ENCODE data around the gene TUBG1.

The TUBG1 gene

DNA sequence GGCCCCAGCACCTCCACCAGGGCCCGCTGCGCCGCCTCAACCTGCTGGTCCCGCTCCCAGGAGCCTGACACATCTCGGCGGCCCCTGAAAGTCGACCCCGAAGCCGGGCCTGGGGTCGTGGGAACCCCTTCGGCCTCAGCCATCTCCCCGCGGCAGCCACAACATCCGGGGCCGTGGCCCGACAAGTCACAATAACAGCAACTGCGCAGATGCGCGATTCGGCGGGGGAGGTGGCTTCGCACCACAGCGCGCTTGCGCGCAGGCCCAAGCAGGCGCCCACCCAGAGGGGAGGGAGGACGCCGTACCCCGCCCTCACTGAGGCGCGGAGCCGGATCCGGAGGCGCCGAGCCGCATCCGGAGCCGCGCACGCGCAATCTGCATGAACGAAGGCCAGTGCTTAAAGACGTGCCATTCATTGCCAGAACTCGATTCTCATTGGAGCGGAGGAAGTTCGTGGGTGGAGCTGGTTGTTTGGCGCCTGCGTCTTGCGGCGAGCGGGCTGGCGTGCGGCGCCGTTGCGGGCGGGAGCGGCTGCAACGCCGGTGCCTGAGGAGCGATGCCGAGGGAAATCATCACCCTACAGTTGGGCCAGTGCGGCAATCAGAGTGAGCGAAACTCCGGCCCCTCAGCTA, at the start of gene TUBG1, which contains the start of gene RETREG3:
TSS of gene TUBG1 (plus strand) at position 502 of the 632 bp plus-strand sequence. CDS start at position 557, 55 bp downstream.
TSS of gene RETREG3 (minus strand) at position 193 of the 632 bp plus-strand sequence. CDS start at position 143, 50 bp downstream.
- peak; percentile 98 for DNase-seq

DNA sequence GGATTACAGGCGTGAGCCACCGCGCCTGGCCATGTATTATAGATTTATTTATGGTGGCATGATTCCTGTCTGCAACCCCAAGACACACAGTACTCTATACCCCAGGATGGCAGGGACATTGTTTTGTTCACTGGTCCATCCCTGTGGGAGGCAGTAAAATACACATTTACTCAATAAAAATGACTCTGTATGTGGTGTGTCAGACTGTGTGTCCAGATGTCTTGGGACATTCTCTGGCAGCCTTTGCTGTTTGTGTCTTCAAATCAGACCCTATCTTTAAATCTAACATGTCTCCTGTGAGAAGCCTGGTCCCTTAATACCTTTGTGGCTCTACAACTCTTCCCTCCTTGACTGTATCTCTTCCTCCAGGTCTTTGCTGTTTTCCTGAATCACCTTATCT, 49.2 kb upstream of the TUBG1 start:
- no peak for DNase-seq

DNA sequence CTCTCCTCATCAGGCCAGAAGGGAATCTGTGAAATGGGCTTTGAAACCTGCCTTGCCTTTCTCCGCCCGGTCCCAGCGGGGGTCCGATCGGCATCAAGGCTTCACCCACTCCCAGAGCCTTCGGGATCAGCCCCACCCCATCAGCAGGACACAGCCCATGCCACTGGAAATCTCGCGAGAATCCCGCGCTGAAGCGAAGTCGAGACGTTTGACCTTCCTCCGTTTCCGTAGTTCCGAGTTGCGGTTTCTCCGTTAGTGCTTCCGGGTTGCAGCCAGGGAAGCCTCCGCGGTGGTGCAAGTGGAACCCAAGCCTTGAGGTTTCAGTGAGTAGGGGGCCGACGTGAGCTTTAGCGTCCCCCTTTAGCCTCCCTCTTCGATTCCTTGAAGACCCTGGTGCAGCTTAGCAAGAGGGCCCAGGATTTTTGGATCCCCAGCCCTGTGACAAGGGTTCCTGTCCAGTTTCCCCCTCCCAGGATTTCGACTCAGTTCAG, 47.5 kb upstream of the TUBG1 start, which contains the start of gene COASY:
TSS of gene COASY (plus strand) at position 252 of the 491 bp plus-strand sequence. CDS start 475 bp downstream, outside the sequence.
- peak; percentile 94 for DNase-seq

DNA sequence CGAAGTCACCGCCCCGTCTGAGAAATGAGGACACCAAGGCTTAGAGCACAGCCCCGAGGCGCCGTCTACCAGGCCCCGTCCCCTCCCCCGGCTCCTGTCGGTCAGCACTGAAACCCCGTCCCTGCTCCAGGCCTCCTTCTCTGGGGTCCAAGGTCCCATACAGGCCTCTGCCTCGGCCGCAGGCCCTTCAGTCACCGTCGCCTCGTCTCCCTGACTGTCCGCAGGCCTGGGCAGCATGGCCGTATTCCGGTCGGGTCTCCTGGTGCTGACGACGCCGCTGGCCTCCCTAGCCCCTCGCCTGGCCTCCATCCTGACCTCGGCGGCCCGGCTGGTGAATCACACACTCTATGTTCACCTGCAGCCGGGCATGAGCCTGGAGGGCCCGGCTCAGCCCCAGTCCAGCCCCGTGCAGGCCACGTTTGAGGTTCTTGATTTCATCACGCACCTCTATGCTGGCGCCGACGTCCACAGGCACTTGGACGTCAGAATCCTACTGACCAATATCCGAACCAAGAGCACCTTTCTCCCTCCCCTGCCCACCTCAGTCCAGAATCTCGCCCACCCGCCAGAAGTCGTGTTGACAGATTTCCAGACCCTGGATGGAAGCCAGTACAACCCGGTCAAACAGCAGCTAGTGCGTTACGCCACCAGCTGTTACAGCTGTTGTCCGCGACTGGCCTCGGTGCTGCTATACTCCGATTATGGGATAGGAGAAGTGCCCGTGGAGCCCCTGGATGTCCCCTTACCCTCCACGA, 46.9 kb upstream of the TUBG1 start:
- no peak for DNase-seq

DNA sequence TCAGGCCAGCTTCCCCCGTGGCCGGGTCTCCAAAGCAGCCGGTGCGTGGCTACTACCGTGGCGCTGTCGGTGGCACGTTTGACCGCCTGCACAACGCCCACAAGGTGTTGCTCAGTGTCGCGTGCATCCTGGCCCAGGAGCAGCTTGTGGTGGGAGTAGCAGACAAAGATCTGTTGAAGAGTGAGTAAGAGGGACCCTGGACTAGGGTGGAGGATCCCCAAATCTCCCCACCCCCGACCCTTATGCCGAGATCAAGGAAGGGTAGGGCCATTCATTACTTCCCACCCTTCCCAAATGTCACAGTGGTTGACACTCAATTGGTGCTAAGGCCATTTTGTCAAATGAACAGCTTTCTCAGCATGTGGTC, 46.4 kb upstream of the TUBG1 start:
- no peak for DNase-seq

DNA sequence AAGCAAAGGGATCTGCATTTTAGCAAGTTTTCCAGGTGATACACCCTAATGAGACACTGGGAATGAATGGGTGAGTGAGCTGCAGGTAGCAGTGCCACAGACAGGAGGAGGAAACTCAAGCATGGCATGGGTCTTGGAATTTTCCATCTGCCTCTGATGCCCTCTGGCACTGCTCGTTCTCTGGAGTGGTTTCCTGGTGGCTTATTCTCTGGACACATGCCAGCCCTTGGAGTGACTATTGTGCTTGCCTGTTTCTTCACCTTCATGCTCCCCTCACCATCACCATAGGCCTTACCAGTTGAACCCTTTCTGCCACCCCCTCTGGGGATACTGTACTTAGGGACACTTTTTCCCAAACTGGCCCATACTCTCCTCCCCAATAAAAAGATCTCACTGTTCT, 45.9 kb upstream of the TUBG1 start:
- DNase-seq = no peak

DNA sequence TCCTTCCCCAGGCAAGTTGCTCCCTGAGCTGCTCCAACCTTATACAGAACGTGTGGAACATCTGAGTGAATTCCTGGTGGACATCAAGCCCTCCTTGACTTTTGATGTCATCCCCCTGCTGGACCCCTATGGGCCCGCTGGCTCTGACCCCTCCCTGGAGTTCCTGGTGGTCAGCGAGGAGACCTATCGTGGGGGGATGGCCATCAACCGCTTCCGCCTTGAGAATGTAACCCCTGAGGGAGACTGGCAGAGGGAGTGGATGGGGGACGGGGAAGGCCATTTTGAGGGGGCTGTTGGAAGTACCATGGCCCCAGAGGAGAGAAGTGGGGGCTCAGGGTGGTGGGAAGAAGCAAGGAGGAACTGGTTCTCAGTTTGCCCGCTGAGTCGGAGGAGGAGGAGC, 45.5 kb upstream of the TUBG1 start:
- no peak for DNase-seq

DNA sequence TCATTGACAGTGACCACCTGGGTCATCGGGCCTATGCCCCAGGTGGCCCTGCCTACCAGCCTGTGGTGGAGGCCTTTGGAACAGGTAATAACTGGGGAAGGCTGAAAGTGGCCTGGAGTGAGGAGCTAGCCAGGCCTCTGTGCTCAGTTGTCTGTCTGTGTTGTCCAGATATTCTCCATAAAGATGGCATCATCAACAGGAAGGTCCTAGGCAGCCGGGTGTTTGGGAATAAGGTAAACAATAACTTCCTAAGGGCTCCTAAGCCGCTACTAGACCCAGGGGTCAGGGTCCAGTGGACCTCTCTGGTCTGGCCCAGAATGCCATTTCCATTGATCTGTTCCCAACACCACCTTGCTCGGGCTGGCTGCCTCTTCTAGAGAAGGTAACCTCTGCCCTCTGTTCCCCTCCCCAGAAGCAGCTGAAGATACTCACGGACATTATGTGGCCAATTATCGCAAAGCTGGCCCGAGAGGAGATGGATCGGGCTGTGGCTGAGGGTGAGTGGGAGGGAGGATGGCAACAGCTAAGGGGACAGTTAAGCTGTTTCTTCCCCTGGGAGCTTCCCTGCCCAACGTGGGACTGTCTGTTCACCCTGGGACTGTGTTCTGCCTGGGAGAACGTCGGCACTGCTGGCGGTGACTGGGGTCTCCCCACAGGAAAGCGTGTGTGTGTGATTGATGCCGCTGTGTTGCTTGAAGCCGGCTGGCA, 44.5 kb upstream of the TUBG1 start:
- no peak for DNase-seq

DNA sequence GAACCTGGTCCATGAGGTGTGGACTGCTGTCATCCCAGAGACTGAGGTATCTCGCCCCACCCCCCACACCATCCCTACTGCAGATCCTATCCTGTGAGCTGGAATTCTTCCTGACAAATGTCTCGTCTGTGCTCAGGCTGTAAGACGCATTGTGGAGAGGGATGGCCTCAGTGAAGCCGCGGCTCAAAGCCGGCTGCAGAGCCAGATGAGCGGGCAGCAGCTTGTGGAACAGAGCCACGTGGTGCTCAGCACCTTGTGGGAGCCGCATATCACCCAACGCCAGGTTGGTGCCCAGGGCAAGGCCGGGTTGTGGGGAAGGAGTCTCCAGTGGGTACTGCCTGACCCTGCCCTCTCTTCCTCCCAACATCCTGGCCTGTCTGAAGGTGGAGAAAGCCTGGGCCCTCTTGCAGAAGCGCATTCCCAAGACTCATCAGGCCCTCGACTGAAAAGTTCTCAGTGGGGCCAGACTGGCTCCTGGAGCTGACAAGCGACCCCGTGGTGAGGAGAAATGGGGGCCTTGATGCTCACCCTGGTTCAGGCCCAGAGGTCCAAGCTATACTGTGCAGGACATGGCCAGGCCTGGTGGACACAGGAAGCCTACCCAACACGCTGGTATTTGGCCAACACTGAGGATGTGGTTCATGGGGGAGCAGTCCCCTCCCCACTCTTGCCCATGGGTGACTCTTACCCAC, 43.8 kb upstream of the TUBG1 start:
- DNase-seq = no peak

DNA sequence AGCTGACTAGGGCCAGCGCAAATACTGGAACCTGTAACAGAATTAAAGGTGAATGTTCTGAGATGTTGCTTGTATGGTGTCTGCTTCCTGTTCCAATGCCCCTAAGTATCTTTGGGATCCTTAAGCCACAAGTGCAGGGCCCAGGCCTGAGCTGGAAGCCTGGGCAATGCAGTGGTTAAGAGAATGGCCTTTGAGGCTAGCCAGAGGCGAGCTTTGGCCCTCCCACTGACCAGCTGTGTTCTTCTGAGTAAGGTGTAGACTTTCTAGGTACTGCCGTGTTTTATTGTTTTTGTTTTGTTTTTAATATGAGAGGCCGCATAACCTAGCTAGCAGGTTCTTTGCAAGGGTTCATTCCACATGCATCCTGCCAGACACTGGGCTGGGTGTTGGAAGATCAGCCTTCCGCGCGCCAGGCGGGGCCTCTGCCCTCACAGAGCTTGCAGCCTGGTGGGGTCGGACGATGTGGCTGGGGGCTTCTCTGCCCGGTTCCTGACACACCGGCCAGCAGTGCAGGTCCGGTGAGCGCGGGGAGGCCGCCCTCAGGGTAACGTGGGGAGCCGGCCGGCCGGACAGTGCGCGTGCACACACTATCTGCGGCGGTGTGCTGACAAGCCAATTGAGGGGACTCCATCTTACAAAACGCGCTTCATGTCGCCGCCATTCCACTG, 43.1 kb upstream of the TUBG1 start:
- DNase-seq = no peak

DNA sequence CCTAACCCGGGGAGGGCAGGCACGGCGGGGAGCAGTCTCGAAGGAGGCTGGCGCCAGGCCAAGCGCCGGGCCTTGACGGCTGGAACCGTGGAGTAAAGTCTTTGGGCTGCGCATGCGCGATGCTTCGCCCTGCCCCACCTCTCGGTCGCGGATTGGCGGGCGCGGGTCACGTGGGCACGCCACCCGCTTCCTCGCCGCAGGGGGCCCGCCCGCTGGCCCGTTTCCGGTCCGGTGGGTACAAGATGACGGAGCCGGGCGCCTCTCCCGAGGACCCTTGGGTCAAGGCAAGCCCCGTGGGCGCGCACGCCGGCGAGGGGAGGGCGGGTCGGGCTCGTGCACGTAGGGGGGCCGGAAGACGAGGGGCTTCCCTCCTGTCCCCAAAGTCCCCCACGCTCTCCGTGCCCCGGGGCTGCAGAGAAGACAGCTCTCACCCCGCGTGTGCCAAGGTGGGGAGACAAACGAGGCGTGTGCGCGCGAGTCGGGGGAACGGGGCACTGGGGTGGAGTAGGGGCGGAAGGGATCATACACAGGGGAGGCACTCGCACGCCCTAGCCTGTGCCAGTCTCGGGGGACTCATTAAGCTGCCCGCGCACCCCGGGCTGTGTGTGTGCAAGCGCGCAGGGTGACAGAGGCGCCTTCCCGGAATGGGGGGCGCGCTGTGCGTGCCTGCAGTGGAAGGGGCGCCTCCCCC, 42.5 kb upstream of the TUBG1 start, which contains the start of gene MLX:
TSS of gene MLX (plus strand) at position 218 of the 691 bp plus-strand sequence. CDS start at position 243, 25 bp downstream.
- DNase-seq = peak; percentile 77

DNA sequence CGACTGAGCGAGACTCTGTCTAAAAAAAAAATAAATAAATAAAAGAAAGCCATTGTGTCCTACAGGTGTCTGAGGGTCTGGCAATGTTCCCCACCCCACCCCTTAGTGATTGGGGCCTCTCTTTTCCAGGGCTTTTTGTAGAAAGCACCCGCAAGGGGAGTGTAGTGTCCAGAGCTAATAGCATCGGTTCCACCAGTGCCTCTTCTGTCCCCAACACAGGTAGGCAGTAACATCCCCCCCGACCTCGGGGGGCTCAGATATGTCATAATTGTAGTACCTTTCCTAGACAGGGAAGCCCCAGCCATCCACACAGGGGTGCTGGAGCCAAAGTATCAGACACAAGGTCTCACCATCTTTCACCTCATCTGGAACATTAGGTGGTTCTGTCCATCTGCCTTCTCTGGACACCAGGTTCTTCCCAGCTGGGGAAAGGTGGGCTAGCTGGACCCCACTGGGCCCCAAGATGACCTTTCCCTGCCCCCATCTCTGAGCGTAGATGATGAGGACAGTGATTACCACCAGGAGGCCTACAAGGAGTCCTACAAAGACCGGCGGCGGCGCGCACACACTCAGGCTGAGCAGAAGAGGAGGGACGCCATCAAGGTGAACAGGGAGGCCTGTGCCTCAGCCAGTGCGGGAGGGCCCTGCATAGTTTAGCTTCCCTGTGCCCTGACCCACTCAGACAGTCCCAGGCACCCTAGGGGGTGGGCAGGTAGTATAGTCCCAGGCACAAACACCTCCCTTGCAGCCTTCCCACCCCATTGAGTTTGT, 41.0 kb upstream of the TUBG1 start:
- no peak for DNase-seq

DNA sequence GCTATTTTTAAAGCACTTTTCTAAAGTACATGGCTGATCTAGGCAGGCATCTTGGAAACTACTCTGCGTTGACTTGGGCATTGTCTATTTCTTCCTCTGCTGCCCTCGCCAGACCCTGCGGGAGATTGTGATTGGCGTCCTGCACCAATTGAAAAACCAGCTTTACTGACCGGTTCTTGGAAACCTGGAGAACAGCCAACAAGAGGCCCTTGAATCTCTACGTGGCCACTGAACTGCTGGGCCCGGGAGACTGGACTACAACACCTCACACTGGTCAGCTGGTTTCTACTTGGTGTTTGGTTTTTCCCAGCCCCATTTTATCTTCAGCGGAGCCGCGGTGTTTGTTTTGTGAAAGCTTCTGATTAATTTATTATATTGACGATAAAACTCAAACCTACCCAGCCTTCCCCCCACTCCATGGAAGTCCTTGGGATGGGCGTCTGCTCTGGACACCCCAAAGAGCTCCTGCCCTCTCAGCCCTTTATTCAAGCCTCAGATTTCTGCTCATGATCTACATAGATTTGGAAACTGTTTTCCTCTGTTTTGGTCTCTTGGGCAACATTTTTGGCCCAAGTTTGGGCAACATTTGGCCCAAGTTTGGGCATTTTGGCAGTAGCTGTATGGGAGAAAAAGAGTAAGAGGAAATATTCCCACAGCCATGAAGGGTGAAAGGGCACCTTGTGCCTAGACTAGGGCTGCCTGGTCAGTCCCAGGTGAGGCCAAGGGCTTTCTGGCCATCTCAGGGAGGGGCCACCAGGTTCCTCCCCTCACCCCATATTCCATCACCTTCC, 37.9 kb upstream of the TUBG1 start:
- no peak for DNase-seq

DNA sequence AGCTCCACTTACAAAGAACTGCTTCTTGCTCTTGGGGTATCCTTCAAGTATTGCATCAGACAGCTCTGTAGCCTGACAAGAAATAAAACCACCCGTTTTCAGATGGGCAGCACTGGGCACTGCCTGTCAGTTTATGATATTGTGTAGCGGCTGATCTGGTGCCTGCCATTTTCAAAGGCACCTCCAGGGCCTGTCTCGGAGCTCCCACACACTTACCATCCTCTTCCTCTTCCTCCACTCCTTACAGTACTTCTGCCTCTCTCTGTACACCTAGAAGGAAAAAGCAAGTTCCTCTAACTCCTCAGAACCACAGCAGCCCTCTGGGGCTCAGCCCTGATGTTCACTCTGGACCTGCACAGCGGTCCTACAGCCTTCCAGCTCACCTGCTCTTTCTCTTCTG, 36.4 kb upstream of the TUBG1 start:
- no peak for DNase-seq

DNA sequence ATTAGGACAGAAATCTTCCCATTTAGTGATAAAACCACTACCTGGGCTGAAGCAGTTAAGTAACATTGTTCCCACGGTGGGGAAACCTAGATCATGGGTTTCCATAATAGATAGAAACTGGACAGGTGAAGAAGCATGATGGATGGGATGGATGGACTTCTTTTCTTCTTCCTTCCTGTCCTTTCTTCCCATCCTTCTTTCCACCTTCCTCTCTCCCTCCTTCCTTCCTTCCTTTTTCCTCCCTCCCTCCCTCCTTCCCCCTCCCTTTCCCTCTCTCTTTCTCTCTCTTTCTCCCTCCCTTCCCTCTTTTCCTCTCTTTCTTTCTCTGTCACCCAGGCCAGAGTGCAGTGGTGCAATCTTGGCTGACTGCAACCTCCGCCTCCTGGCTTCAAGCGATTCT, 35.0 kb upstream of the TUBG1 start:
- no peak for DNase-seq

DNA sequence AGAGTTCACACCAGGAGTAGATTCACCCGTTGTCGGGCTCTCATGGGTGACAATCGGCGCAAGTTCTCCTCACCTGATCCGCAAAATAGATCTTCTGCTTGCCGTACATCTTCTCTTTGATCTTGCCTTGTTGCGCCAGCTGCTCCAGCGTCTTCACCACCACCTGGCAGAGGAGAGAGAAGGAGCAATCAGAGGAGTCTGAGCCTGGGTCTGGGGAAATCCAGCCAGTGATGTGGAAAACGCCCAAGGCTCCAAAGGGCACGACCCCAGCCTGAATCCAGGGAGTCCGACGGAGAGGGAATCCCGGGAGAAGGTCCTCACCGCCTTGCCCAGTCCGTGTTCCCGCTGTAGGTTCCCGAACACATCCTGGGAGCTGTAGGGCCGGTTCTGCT, 32.3 kb upstream of the TUBG1 start:
- DNase-seq = no peak

DNA sequence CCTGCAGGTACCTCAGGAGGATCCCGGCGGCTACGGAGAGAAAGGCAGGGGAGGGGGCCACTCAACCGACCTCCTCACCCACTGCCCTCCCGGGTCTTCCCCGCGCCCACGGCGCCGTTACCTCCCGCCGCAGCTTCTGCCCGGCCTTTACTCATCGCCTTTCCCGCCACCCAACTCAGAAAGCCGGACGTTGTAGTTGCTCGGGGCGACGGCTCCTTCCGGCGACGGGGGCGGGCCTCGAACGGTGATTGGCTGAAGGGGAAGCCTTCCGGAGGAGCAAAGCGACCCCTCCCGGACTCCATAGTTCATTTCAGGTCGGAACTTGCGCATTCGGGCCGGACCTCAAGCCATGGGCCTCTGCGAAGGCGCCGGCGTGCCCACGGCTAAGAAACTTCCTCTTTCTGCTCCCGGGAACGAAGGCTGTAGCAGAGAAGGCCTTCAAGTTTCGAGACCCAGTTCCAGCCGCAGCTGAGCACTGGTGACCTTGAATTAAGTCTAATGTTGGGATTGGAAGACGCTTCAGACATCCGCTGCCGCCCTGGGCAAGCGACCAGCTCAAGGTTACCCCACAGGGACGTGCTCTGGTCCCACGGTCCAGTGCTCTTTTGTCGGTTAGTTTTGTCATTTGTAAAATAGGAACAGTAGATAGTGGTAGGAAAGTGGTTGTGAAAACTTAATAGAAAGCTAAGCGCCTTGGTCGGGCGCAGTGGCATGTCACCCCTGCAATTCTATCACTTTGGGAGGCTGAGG, 31.8 kb upstream of the TUBG1 start, which contains the start of gene PSMC3IP:
TSS of gene PSMC3IP (minus strand) at position 198 of the 750 bp plus-strand sequence. CDS start at position 155, 43 bp downstream.
- peak; percentile 93 for DNase-seq

DNA sequence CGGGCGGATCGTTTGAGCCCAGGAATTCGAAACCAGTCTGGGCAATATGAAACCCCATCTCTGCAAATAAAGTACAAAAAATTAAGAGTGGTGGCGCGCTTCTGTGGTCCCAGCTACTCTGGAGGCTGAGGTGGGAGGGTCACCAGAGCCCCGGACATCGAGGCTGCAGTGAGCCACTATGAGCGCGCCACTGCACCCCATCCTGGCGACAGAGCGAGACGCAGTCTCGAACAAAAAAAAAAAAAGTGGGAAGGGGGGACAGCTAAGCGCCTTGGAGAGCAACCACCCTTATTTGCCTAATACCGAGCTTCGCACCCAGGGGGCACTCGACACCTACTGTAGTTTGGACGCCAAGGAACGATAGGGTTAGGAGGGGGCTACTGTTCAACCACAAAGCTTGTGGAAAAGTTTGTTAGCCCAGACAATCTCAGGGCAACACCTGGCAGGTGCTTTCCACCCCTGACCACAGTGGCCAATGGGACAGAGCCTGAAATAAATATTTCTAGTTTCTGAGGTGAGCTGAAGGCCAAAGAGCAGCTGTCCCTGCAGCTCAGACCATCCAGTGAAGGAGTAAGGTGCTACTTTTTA, 31.1 kb upstream of the TUBG1 start:
- peak; percentile 29 for DNase-seq

Measured in NCI-H226 (cell line).